ENCODE measurements around the gene MDK.
A peak's percentile ranks its signal among the peaks of the same experiment; 100 is the strongest.
"Not testable (repeated sequence)": the region's sequence is repeated elsewhere in the genome, so short reads cannot be mapped to it uniquely, and the experiment has no call there.

MDK gene

GRCh38 chr11:46369458-46370152 lies 11.9 kb upstream of the MDK start:
- DNase-seq: peak; percentile 70

GRCh38 chr11:46370253-46370652 lies 11.2 kb upstream of the MDK start:
- DNase-seq: no peak

- DNase-seq: not testable (repeated sequence)
Measured at GRCh38 chr11:46371262-46371661, 10.2 kb upstream of the MDK start.

GRCh38 chr11:46372086-46372485 lies 9.4 kb upstream of the MDK start:
- no peak for DNase-seq

- DNase-seq: not testable (repeated sequence)
Measured at GRCh38 chr11:46372501-46372900, 9.0 kb upstream of the MDK start.

GRCh38 chr11:46373787-46374740 lies 7.4 kb upstream of the MDK start:
- DNase-seq: no peak

- no peak for DNase-seq
Measured at GRCh38 chr11:46374815-46375214, 6.7 kb upstream of the MDK start.

- no peak for DNase-seq
Measured at GRCh38 chr11:46375392-46376101, 5.9 kb upstream of the MDK start.

- DNase-seq: no peak
Measured at GRCh38 chr11:46376258-46377050, 5.0 kb upstream of the MDK start.

- no peak for DNase-seq
Measured at GRCh38 chr11:46377290-46377689, 4.2 kb upstream of the MDK start.

- no peak for DNase-seq
Measured at GRCh38 chr11:46377831-46378230, 3.6 kb upstream of the MDK start.

GRCh38 chr11:46378296-46378695 lies 3.2 kb upstream of the MDK start:
- DNase-seq: no peak

GRCh38 chr11:46378811-46379481 lies 2.5 kb upstream of the MDK start:
- no peak for DNase-seq

- DNase-seq: not testable (repeated sequence)
Measured at GRCh38 chr11:46379482-46380293, 1.8 kb upstream of the MDK start.

GRCh38 chr11:46380340-46381047 lies 975 bp upstream of the MDK start:
- DNase-seq: peak; percentile 58

- no peak for DNase-seq
Measured at GRCh38 chr11:46381819-46382645, 563 bp downstream of the MDK start.

GRCh38 chr11:46382646-46383403 lies 1.4 kb downstream of the MDK start:
- DNase-seq: no peak

GRCh38 chr11:46383404-46383758 lies 1.9 kb downstream of the MDK start:
- no peak for DNase-seq

Data from activated CD4-positive, alpha-beta T cell treated with anti-CD3 and anti-CD28 coated beads, Interleukin-2, Interleukin-6, amounts not matched to agents 100 ng/mL and 50 ng/mL, durations not matched to agents 16 hours and 8 hours (primary cell).